OCI-LY3 (cell line): ENCODE data around the gene ARFGAP3.

Experiments used
- H2AFZ ChIP-seq: fragments of 200-600, 300-600 bp; shearing (Covaris generic); 2 replicates; pipeline ENCODE4 v1.6.0; 2014; ENCODE audit warnings: antibody characterized with exemption, low read depth, low read length
- H3K27ac ChIP-seq: fragments of 200-600, 300-600 bp; sonication (generic); 2 replicates; pipeline ENCODE4 v1.5.1; 2014; ENCODE audit warnings: mild to moderate bottlenecking, low read length, moderate library complexity, mixed read lengths
- H3K27me3 ChIP-seq: fragments of 200-600, 300-600 bp; sonication (generic); 2 replicates; pipeline ENCODE4 v1.6.1; 2014; ENCODE audit warnings: low read depth, low read length, mixed read lengths
- H3K36me3 ChIP-seq: fragments of 200-600, 300-600 bp; sonication (generic); replicated peaks from 2 replicates; pipeline ENCODE3; 2014; ENCODE audit warnings: low read depth, low read length, mixed read lengths
- H3K4me1 ChIP-seq: fragments of 300-600, 200-600 bp; sonication (generic); 2 replicates; pipeline ENCODE4 v1.6.1; 2014; ENCODE audit warnings: low read length, mixed read lengths
- H3K4me2 ChIP-seq: fragments of 200-600, 300-600 bp; sonication (generic); 2 replicates; pipeline ENCODE4 v1.6.1; 2014; ENCODE audit warnings: low read length, mixed read lengths
- H3K4me3 ChIP-seq: fragments of 300-600, 200-600 bp; sonication (generic); 2 replicates; pipeline ENCODE4 v1.5.1; 2014; ENCODE audit warnings: antibody characterized with exemption, mild to moderate bottlenecking, low read length, moderate library complexity
- H3K79me2 ChIP-seq: fragments of 300-600, 200-600 bp; shearing (Covaris generic); 2 replicates; pipeline ENCODE4 v1.6.1; 2014; ENCODE audit warnings: mild to moderate bottlenecking, low read length, mixed read lengths
- H3K9ac ChIP-seq: fragments of 300-600, 200-600 bp; shearing (Covaris generic); 2 replicates; pipeline ENCODE4 v1.6.0; 2014; ENCODE audit warnings: mild to moderate bottlenecking, low read length, moderate library complexity
- H3K9me3 ChIP-seq: fragments of 200-600, 300-600 bp; shearing (Covaris generic); 2 replicates; pipeline ENCODE4 v1.6.1; 2014; ENCODE audit warnings: low read length, mixed read lengths; ENCODE audit not compliant: insufficient read depth
- H4K20me1 ChIP-seq: fragments of 200-600, 300-600 bp; sonication (generic); 2 replicates; pipeline ENCODE4 v1.6.1; 2016; ENCODE audit warnings: low read length, mixed read lengths; ENCODE audit not compliant: insufficient read depth
- EZH2phosphoT487 ChIP-seq: fragments of 200-600 bp; shearing (Covaris generic); IDR thresholded peaks from 2 replicates; pipeline ENCODE4 v1.6.1; 2018; ENCODE audit warnings: antibody characterized with exemption, mixed run types, low read depth
- TF ChIP-seq, protein P1 (sequence below): fragments of 200-600, 300-600 bp; sonication (generic); IDR thresholded peaks from 2 replicates; pipeline ENCODE4 v1.5.1; 2014; ENCODE audit warnings: antibody characterized with exemption, low read length, low read depth

Gene ARFGAP3

DNA sequence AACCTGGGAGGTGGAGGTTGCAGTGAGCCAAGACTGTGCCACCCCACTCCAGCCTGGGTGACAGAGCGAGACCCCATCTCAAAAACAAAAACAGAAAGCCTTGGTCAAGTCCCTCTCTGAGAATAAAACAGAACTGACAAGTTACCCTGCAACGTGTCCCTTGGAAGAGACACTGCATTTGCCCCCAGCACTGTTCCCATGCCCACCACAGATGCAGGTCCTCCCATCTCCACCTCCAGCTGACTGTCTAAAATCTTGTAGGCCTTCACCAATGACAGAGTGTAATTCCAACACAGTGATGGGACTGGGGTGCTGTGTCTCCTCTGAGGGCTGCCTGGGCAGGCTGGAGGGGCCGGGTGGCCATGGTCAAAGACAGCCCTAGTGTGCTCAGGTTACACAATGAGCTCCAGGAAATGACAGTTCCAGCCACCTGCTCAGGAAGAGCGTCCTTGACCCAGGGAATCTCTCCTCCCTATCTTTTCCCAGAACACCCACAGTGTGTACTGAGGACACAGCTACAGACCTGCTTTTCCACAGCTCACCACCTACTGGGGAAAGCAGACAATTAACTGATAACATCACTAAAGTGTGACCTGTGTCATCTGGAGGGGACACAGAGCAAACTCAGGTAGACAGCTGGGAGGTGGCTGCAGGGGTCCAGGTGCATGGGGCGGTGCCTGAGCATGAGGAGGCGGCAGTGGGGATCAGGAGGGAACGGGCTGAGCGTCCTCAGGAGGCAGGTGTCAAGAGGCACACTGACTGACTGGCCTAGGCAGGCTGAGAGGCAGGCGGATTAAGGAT, 56.4 kb downstream of the ARFGAP3 start:
- Histone ChIP-seq H3K27me3 (no peaks in the 10 kb centered on the region), H3K9ac (no peak overlapping the region), H4K20me1 (peaks cover 3% of the 10 kb centered on the region; the same call in 1 of the 2 replicates), H3K79me2 (no peaks in the 10 kb centered on the region), H3K36me3 (peaks cover 13% of the 10 kb centered on the region), H3K4me1 (no peaks in the 10 kb centered on the region), H3K4me3 (no peak overlapping the region), H2AFZ (no peak overlapping the region), H3K9me3 (no peaks in the 10 kb centered on the region), H3K27ac (no peak overlapping the region), H3K4me2 (no peak overlapping the region)
- TF ChIP-seq, protein P1, sequence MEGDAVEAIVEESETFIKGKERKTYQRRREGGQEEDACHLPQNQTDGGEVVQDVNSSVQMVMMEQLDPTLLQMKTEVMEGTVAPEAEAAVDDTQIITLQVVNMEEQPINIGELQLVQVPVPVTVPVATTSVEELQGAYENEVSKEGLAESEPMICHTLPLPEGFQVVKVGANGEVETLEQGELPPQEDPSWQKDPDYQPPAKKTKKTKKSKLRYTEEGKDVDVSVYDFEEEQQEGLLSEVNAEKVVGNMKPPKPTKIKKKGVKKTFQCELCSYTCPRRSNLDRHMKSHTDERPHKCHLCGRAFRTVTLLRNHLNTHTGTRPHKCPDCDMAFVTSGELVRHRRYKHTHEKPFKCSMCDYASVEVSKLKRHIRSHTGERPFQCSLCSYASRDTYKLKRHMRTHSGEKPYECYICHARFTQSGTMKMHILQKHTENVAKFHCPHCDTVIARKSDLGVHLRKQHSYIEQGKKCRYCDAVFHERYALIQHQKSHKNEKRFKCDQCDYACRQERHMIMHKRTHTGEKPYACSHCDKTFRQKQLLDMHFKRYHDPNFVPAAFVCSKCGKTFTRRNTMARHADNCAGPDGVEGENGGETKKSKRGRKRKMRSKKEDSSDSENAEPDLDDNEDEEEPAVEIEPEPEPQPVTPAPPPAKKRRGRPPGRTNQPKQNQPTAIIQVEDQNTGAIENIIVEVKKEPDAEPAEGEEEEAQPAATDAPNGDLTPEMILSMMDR, result no peak
- TF ChIP-seq EZH2phosphoT487, result no peak

DNA sequence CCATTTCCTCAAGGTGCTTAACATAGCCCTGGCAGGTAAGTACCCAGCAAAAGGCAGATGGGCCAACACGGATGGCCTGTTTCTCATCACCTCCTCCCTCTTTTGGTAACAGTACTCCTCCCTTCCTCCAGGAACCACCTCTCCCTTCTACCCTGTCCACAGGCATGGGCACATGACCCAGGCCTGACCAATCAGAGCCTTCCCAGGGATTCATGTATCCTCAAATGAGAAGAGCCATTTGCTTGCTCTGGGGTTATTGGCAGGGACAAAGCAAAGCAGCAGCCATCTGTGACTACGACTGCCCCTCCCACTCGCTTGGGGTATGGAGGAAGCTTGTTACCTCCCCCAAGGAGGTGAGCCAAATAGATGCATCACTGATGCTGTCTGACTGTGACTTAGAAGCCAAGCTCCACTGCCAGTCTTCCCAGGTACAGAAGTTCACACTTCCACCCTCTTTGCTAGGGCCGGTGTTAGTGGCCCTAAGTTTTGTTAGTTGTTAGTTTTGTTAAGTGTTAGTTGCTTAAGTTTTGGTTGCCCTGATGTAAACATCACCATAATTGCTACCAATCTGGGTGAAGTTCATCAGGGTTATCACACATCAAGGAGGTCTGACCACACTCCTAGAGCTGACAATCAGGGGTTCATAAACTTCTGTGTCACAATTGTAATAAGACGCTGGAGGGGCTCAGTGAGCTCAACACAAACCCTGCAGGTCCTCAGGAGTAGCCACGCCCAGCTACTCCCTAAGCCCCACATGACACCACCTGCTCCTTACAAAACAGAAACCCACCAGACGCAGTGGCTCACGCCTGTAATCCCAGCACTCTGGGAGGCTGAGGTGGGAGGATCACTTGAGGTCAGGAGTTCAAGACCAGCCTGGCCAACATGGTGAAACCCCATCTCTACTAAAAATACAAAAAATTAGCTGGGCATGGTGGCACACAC, 57.3 kb downstream of the ARFGAP3 start:
- TF ChIP-seq EZH2phosphoT487, result no peak
- TF ChIP-seq, protein P1, result no peak
- Histone ChIP-seq H3K4me1 (no peaks in the 10 kb centered on the region), H3K9ac (no peak overlapping the region), H4K20me1 (peaks cover 3% of the 10 kb centered on the region; the same call in 1 of the 2 replicates), H3K4me3 (no peak overlapping the region), H3K36me3 (peaks cover 13% of the 10 kb centered on the region), H3K4me2 (no peak overlapping the region), H3K27ac (no peak overlapping the region), H3K27me3 (no peaks in the 10 kb centered on the region), H3K9me3 (no peaks in the 10 kb centered on the region), H3K79me2 (no peaks in the 10 kb centered on the region), H2AFZ (no peak overlapping the region)

DNA sequence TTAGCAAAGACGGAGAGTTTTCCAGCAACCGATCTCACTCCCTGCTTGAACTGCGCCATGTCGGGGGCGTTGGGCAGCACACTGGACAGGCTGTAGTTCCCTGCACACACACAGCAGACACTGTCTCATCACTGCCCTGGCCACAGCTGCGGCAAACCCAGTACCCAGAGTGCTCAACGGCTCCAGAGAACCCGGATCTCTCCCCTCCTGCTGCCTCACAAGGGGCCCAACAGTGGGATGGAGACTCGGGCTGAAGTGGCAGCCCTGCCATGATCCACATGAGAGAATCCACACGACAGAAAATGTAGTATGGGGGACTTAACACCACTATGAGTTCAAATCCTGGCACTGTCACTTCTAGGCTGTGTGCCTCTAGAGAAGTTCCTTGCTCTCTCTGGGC, 58.0 kb downstream of the ARFGAP3 start:
- H3K4me3 ChIP-seq, result no peak overlapping the region
- peaks cover 13% of the 10 kb centered on the region for H3K36me3 ChIP-seq
- no peaks in the 10 kb centered on the region for H3K79me2 ChIP-seq
- no peak overlapping the region for H2AFZ ChIP-seq
- peaks cover 3% of the 10 kb centered on the region; the same call in 1 of the 2 replicates for H4K20me1 ChIP-seq
- H3K9me3 ChIP-seq, result no peaks in the 10 kb centered on the region
- no peaks in the 10 kb centered on the region for H3K27me3 ChIP-seq
- no peak overlapping the region for H3K27ac ChIP-seq
- TF ChIP-seq, protein P1, result no peak
- no peak for TF ChIP-seq EZH2phosphoT487
- no peaks in the 10 kb centered on the region for H3K4me1 ChIP-seq
- H3K4me2 ChIP-seq, result no peak overlapping the region
- no peak overlapping the region for H3K9ac ChIP-seq

DNA sequence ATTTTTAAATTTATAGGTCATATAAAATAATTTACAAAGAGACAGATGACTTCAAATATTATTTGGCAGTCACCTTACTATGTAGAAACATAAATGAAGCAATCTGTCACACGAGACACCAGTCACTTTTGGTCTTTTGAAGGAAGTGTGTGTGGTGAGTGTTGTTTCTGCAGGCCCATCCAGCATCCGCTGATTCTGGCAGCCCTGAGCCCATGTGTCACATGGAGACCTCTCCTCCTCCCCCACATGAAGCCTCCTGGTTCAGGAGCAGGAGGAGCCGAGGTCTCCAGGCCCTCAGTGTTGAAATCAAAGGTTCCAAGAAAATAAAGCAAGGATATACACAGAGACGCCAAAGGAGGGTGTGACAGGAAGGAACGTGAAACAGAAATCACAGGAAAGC, 60.1 kb downstream of the ARFGAP3 start:
- Histone ChIP-seq H3K27me3 (no peaks in the 10 kb centered on the region), H3K4me1 (no peaks in the 10 kb centered on the region), H3K9ac (no peak overlapping the region), H3K36me3 (peaks cover 6% of the 10 kb centered on the region), H3K4me2 (no peak overlapping the region), H3K4me3 (no peak overlapping the region), H3K27ac (no peak overlapping the region), H2AFZ (no peak overlapping the region), H4K20me1 (peaks cover 3% of the 10 kb centered on the region; the same call in 1 of the 2 replicates), H3K9me3 (no peaks in the 10 kb centered on the region), H3K79me2 (no peaks in the 10 kb centered on the region)
- TF ChIP-seq, protein P1, result no peak
- no peak for TF ChIP-seq EZH2phosphoT487
